ENCODE measurements around the gene ZNF423. TPM values are rescaled to one million over a fixed set of nuclear protein-coding genes. Genes with fewer than 3 reads are reported as not detected.

The ZNF423 gene
- polyA plus RNA-seq, 1 donor from 2014 or later: 4.5 TPM

DNA sequence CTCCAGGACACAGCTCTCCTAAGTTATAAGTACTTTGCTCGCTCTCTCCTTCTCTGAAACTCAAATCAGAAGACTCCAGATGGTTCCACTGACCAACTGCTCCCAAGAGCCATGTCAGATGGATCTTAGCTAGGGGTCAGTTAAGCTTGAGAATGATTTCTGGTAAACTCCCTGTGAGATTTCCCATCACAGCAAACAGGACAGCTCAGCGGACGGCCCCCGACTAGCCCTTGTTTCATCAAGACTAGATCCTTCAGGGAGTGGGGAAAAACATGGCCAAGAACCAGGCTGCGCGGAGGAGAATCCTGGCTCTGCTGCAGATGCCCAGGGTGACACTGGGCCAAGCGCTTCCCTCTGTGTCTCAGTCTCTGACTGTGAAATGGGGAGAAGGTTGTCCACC lies 322.5 kb downstream of the ZNF423 start:
- Histone ChIP-seq H2AFZ (ENCODE audit: low read depth, low read length) (no peak overlapping the region), H4K20me1 (ENCODE audit: insufficient read depth) (no peaks in the 10 kb centered on the region), H3K4me3 (ENCODE audit: low read length) (no peak overlapping the region), H3K4me2 (ENCODE audit: low read length) (no peak overlapping the region), H3K9me2 (ENCODE audit: insufficient read depth, low read length) (no peaks in the 10 kb centered on the region), H3K27me3 (ENCODE audit: insufficient read depth, low read depth, low read length) (no peaks in the 10 kb centered on the region), H3F3A (ENCODE audit: insufficient read depth, low read length, poor library complexity, severe bottlenecking) (no peaks in the 10 kb centered on the region), H3K27ac (ENCODE audit: low read length) (no peak overlapping the region), H3K36me3 (ENCODE audit: insufficient read depth, low read length) (no peaks in the 10 kb centered on the region), H3K9me3 (ENCODE audit: low read length) (no peaks in the 10 kb centered on the region), H3K79me2 (replicated peaks; ENCODE audit: insufficient read depth, low read length) (peaks cover 4% of the 10 kb centered on the region), H3K9ac (ENCODE audit: low read length) (no peak overlapping the region)
- TF ChIP-seq MXI1 (conservative IDR thresholded peaks at IDR 0.05; ENCODE audit: poor library complexity, severe bottlenecking): no peak
- no peak for TF ChIP-seq REST (IDR thresholded peaks at IDR 0.05; ENCODE audit: borderline replicate concordance)
- TF ChIP-seq POLR2AphosphoS5 (IDR thresholded peaks at IDR 0.05): no peak
- no peak for TF ChIP-seq TAF1 (IDR thresholded peaks at IDR 0.05; ENCODE audit: low read depth)
- no peak for TF ChIP-seq CTCF (IDR thresholded peaks at IDR 0.05; ENCODE audit: poor library complexity, severe bottlenecking)
- TF ChIP-seq RAD21 (conservative IDR thresholded peaks at IDR 0.05): no peak
- no peak for TF ChIP-seq EZH2 (IDR thresholded peaks at IDR 0.05; ENCODE audit: borderline replicate concordance, insufficient read depth, low read length, poor library complexity, severe bottlenecking)
- no peak for TF ChIP-seq SMC3 (conservative IDR thresholded peaks at IDR 0.05; ENCODE audit: poor library complexity)
- TF ChIP-seq EP300 (conservative IDR thresholded peaks at IDR 0.05; ENCODE audit: poor library complexity, severe bottlenecking): no peak

DNA sequence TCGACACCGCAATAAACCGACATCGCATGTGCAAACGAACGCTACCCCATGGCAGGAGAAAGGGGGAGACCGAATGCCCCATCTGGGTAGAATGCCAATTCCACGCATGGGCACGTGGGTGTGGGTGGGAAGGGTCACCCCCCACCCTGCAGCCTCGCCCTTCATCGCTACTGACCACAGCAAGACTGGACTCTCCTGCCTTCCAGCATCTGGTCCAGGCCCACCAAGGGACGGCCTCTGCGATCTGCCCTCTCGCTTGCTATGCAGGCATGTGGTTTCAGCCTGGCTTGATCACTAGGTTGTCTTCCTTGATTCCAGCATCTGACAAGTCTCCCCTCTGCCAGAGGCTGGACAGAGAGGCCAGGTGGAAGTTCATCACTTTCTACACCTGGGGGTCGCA lies 323.0 kb downstream of the ZNF423 start:
- H3K79me2 ChIP-seq (replicated peaks; ENCODE audit: insufficient read depth, low read length): peaks cover 4% of the 10 kb centered on the region
- H3K9me3 ChIP-seq (ENCODE audit: low read length): no peaks in the 10 kb centered on the region
- no peaks in the 10 kb centered on the region for H4K20me1 ChIP-seq (ENCODE audit: insufficient read depth)
- no peaks in the 10 kb centered on the region for H3K36me3 ChIP-seq (ENCODE audit: insufficient read depth, low read length)
- TF ChIP-seq CTCF (IDR thresholded peaks at IDR 0.05; ENCODE audit: poor library complexity, severe bottlenecking) (no peak), RAD21 (conservative IDR thresholded peaks at IDR 0.05) (no peak), POLR2AphosphoS5 (IDR thresholded peaks at IDR 0.05) (no peak), REST (IDR thresholded peaks at IDR 0.05; ENCODE audit: borderline replicate concordance) (no peak), EP300 (conservative IDR thresholded peaks at IDR 0.05; ENCODE audit: poor library complexity, severe bottlenecking) (no peak), SMC3 (conservative IDR thresholded peaks at IDR 0.05; ENCODE audit: poor library complexity) (no peak), TAF1 (IDR thresholded peaks at IDR 0.05; ENCODE audit: low read depth) (no peak), EZH2 (IDR thresholded peaks at IDR 0.05; ENCODE audit: borderline replicate concordance, insufficient read depth, low read length, poor library complexity, severe bottlenecking) (no peak), MXI1 (conservative IDR thresholded peaks at IDR 0.05; ENCODE audit: poor library complexity, severe bottlenecking) (no peak)
- no peaks in the 10 kb centered on the region for H3F3A ChIP-seq (ENCODE audit: insufficient read depth, low read length, poor library complexity, severe bottlenecking)
- no peaks in the 10 kb centered on the region for H3K27me3 ChIP-seq (ENCODE audit: insufficient read depth, low read depth, low read length)
- H3K4me2 ChIP-seq (ENCODE audit: low read length): no peak overlapping the region
- H3K27ac ChIP-seq (ENCODE audit: low read length): no peak overlapping the region
- no peaks in the 10 kb centered on the region for H3K9me2 ChIP-seq (ENCODE audit: insufficient read depth, low read length)
- no peak overlapping the region for H2AFZ ChIP-seq (ENCODE audit: low read depth, low read length)
- no peak overlapping the region for H3K4me3 ChIP-seq (ENCODE audit: low read length)
- H3K9ac ChIP-seq (ENCODE audit: low read length): no peak overlapping the region
